OCI-LY7 (cell line): ENCODE measurements around the gene POLE4.

ENCODE experiments used
- CTCF ChIP-seq: fragments of 200-600 bp; sonication (generic); conservative IDR thresholded peaks from 2 replicates; pipeline ENCODE4 v1.5.1; 2014; ENCODE audit warnings: mild to moderate bottlenecking, antibody characterized with exemption, low read length, moderate library complexity, mixed read lengths
- EZH2phosphoT487 ChIP-seq: fragments of 200-600 bp; sonication (generic); IDR thresholded peaks from 2 replicates; pipeline ENCODE4 v1.6.1; 2018; ENCODE audit warnings: low read depth, borderline replicate concordance, mild to moderate bottlenecking, mixed run types, antibody characterized with exemption, low read length, moderate library complexity, mixed read lengths

GRCh38 chr2:75002007-75002406, 43.6 kb downstream of the POLE4 start:
- no peak for TF ChIP-seq CTCF
- no peak for TF ChIP-seq EZH2phosphoT487
